Heart right ventricle (tissue), 16 donors: ENCODE data around the gene SACM1L. TPM values are rescaled to one million over a fixed set of nuclear protein-coding genes. Genes with fewer than 3 reads are reported as not detected.
A peak's percentile ranks its signal among the peaks of the same experiment; 100 is the strongest.

Experiments used
- ATAC-seq, 8 donors: fragments of 200-7000 bp; cut with Tn5 transposase; one replicate each; pipeline ENCODE4 v1.9.1; 2020; ENCODE audit warnings: mild to moderate bottlenecking in 8 of 8, moderate library complexity in 8 of 8, moderate number of reproducible peaks in 1 of 8
- DNase-seq, 2 donors: peaks; one replicate each; pipeline ENCODE4 v3.0.0-alpha.2; 2020
- H3K27ac ChIP-seq, 10 donors: fragments of 200-600 bp; sonication (generic) in 2 of 10; one replicate each; pipeline versions ENCODE4 v1.5.0 to v1.8.0; 2020 to 2022; ENCODE audit warnings: mild to moderate bottlenecking in 3 of 10
- H3K27me3 ChIP-seq, 7 donors: fragments of 200-600 bp; one replicate each; pipeline ENCODE4 v1.8.0; 2021 to 2022; ENCODE audit warnings: mild to moderate bottlenecking in 2 of 7
- H3K36me3 ChIP-seq, 9 donors: fragments of 200-600 bp; sonication (generic) in 1 of 9; one replicate each; pipeline versions ENCODE4 v1.5.0 to v1.8.0; 2020 to 2022; ENCODE audit warnings: mild to moderate bottlenecking in 2 of 9
- H3K4me1 ChIP-seq, 9 donors: fragments of 200-600 bp; sonication (generic) in 1 of 9; one replicate each; pipeline versions ENCODE4 v1.5.0 to v1.8.0; 2020 to 2022; ENCODE audit warnings: mild to moderate bottlenecking in 4 of 9
- H3K4me3 ChIP-seq, 10 donors: fragments of 200-600 bp; sonication (generic) in 2 of 10; one replicate each; pipeline versions ENCODE4 v1.5.0 to v1.8.0; 2020 to 2022; ENCODE audit warnings: mild to moderate bottlenecking in 7 of 10, moderate library complexity in 2 of 10
- H3K9me3 ChIP-seq, 11 donors: fragments of 200-600 bp in 10 of 11; sonication (generic) in 2 of 11; one replicate each; pipeline versions ENCODE4 v1.5.0 to v1.8.0; 2013 to 2022; ENCODE audit warnings: mild to moderate bottlenecking in 2 of 11, control low read depth in 1 of 11, moderate library complexity in 1 of 11
- WGBS, 2 donors: extraction: QIAGEN DNeasy Blood & Tissue Kit; methylation state at CpG; one replicate each; pipeline ENCODE4 v1.1.7; 2013; ENCODE audit warnings: inconsistent platforms in 1 of 2; 5-methylcytosine and 5-hydroxymethylcytosine counted together
- intact Hi-C, 10 donors: fragments of 100-400 bp; cut with DNase I; formaldehyde crosslinking; loops; one replicate each; pipeline versions ENCODE4 v1.11.1 to v1.14.2; 2022
- polyA plus RNA-seq, 2 donors: library from polyadenylated mRNA; stranded (reverse); fragments of 200-250 nt; gene quantifications; one replicate each; pipeline ENCODE4 v1.2.3, GENCODE V29; 2013
- total RNA-seq, 10 donors: library from RNA; stranded (reverse); fragmentation: NEBNext Ultra II Directional in 3 of 10; extraction: Animal tissue kit (Norgen Biotek cat#: 25700) in 3 of 10; gene quantifications; one replicate each; pipeline versions ENCODE4 v1.2.1 to v1.2.4, GENCODE V29; 2021 to 2023
- TF ChIP-seq, protein P1 (sequence below), 9 donors: fragments of 200-600 bp; sonication (generic) in 2 of 9; IDR thresholded peaks; one replicate each; pipeline versions ENCODE4 v1.5.0 to v1.8.0; 2021 to 2022; ENCODE audit warnings: antibody characterized with exemption in 9 of 9, mild to moderate bottlenecking in 5 of 9, moderate library complexity in 1 of 9
- donor health status: Arrhythmogenic right ventricular cardiomyopathy.
- donor health status: ischemic (EF 13 %, LVEDD 7.1; RV severe dilation, severe dysfunction).
- donor health status: healthy with polysubstance abuse.
- donor health status: DM: no; HTN: yes; CAD: no.
- donor health status: DM: no; HTN: no; CAD: no.
- donor health status: ischemic (EF 25% LVEDD 6.9; RV normal size, moderate dysfunction).
- donor health status: ischemic (EF 25% LVEDD 5.7; RV mildly dilated, moderate dysfunction).
- donor health status: healthy.
- donor health status: DM: yes; HTN: yes; CAD: no.
- donor health status: Ischemic cardiomyopathy.
- donor health status: ischemic (EF 35%, LVEDD 5.7; RV mildly dilated, moderate dysfunction).
- donor health status: nonischemic (EF 11% LVEDD 7.7; RV severe dilation, severe dysfunction).
- donor health status: DM: yes; HTN: yes; CAD: no.
- donor health status: PGD.
- donor health status: ischemic (EF 29% LVEDD 5.4; RV normal size, mild dysfunction).
- donor health status: nonischemic (EF 23%, LVEDD 6.1; RV moderate dilation, normal function).

Gene SACM1L
- total and polyA plus RNA-seq, 12 donors, result 15.4 to 28.7 (median 23.6) TPM

DNA sequence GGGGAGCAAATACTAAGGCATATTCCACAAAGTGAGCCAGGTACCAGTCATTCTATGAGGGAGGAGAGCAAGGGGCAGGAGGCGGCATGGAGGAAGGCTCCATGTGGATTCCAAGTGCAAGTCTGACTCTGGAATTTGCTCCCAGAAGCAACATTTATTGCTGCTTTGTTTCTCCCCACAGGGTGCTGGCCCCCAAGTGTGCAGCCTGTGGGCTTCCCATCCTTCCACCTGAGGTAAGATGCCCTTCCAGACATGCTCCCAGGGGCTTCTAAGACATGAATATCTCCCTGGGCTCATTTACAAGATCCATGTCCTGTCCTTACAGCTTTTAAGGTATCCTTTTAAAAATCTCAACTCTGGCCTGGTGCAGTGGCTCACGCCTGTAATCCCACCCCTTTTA is 15.9 kb upstream of the SACM1L start:
- Histone ChIP-seq H3K4me3 (no peak overlapping the region), H3K9me3 (no peaks in the 10 kb centered on the region), H3K27me3 (no peaks in the 10 kb centered on the region), H3K27ac (no peak overlapping the region), H3K36me3 (peaks cover 0 to 93% (median 13%) of the 10 kb centered on the region in 9 donors), H3K4me1 (peaks cover 9 to 57% (median 45%) of the 10 kb centered on the region in 9 donors)
- ATAC-seq (no peak), DNase-seq (no peak)
- WGBS, 2 donors, result 99 to 100% methylated on average over 2 of the region's 2 CpGs
- intact Hi-C loops, result no loop called here
- TF ChIP-seq, protein P1, sequence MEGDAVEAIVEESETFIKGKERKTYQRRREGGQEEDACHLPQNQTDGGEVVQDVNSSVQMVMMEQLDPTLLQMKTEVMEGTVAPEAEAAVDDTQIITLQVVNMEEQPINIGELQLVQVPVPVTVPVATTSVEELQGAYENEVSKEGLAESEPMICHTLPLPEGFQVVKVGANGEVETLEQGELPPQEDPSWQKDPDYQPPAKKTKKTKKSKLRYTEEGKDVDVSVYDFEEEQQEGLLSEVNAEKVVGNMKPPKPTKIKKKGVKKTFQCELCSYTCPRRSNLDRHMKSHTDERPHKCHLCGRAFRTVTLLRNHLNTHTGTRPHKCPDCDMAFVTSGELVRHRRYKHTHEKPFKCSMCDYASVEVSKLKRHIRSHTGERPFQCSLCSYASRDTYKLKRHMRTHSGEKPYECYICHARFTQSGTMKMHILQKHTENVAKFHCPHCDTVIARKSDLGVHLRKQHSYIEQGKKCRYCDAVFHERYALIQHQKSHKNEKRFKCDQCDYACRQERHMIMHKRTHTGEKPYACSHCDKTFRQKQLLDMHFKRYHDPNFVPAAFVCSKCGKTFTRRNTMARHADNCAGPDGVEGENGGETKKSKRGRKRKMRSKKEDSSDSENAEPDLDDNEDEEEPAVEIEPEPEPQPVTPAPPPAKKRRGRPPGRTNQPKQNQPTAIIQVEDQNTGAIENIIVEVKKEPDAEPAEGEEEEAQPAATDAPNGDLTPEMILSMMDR (IDR thresholded peaks at IDR 0.05), result no peak

DNA sequence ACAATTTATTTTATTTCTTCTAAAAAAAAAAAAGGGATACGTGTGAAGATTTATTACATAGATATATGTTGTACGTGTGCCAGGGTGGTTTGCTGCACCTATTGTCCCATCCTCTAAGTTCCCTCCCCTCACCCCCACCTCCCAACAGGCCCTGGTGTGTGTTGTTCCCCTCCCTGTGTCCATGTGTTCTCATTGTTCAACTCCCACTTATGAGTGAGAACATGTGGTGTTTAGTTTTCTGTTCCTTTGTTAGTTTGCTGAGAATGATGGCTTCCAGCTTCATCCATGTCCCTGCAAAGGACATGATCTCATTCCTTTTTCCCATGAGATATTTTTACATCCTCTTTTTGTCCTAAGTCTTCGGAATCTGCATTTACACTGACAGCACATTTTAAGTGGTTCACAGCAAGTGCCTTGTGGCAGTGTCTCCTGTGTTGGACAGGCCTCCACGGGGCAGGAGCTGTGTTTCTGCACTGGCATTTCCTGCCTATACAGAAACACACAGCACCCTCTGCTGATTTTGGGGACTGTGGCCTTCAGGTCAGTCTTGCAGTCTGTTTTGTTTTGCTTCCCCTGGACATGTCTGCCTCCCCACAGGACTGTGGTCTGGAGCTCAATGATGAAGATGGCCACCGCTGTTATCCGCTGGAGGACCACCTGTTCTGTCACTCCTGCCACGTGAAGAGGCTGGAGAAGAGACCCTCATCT is 12.7 kb upstream of the SACM1L start:
- H3K36me3 ChIP-seq, result peaks cover 0 to 93% (median 13%) of the 10 kb centered on the region in 9 donors
- H3K4me3 ChIP-seq, result peak overlapping the region in 1 of 10 donors; percentile 0
- peak overlapping the region in 9 of 10 donors; percentile 65 to 88 (median 80) for H3K27ac ChIP-seq
- peaks cover 9 to 51% (median 33%) of the 10 kb centered on the region in 9 donors for H3K4me1 ChIP-seq
- 43 to 54% methylated on average over 7 of the region's 7 CpGs for WGBS, 2 donors
- no peaks in the 10 kb centered on the region for H3K9me3 ChIP-seq
- H3K27me3 ChIP-seq, result no peaks in the 10 kb centered on the region
- DNase-seq (no peak), ATAC-seq (peak; percentile 11 to 63 (median 50))
- TF ChIP-seq, protein P1 (IDR thresholded peaks at IDR 0.05), result no peak
- intact Hi-C loops, result no loop called here

DNA sequence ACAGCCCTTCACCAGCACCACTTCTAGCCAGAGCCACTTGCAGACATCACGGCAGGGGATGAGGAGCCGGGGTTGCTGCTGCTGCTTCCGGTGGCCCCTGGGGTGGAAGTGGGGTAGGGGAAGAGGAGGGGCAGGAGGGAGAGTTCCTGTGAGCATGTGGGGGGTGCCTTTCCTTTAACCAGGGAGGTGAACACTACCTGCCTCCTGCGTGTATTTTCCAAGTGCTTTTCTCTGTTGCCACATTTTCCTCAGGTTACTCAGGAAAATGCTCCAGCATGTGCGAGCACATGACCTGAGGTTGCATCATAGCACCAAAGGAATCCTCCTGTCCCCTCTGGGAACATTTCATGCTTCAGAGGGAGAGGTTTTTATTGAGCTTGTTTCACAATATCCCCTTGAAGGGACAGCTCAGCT is 12.2 kb upstream of the SACM1L start:
- Histone ChIP-seq H3K9me3 (no peaks in the 10 kb centered on the region), H3K27ac (peak overlapping the region; percentile 7 to 88 (median 78)), H3K4me1 (peaks cover 9 to 46% (median 29%) of the 10 kb centered on the region in 9 donors), H3K27me3 (no peaks in the 10 kb centered on the region), H3K4me3 (peak overlapping the region in 1 of 10 donors; percentile 0), H3K36me3 (peaks cover 0 to 93% (median 13%) of the 10 kb centered on the region in 9 donors)
- WGBS, 2 donors, result 37 to 50% methylated on average over 5 of the region's 5 CpGs
- DNase-seq, result peak in 1 of 2 donors; percentile 27
- ATAC-seq, result peak in 7 of 8 donors; percentile 32 to 78 (median 40)
- TF ChIP-seq, protein P1 (IDR thresholded peaks at IDR 0.05), result no peak
- intact Hi-C loops, result no loop called here

DNA sequence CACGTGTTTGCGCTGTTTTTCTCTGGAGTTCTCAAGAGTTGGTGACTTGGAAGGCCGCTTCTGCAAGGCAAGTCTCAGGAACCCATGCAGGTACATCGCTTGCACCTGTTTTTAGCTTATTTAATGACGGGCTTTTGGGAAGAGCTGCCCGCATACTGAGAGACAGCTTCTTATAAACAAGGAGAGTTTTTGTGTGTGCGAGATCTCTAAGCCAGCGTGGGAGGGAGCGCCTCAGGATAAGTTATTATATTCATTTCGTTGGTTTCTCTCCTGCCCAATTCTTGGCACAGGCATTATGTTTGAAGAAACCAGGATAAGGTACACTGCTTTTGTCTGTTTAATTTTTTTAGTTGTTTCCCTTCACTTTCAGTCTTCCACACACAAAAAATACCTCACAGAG is 11.4 kb upstream of the SACM1L start:
- no peaks in the 10 kb centered on the region for H3K27me3 ChIP-seq
- H3K4me3 ChIP-seq, result no peak overlapping the region
- peak overlapping the region in 5 of 10 donors; percentile 14 to 88 (median 76) for H3K27ac ChIP-seq
- intact Hi-C loops, result no loop called here
- 89 to 92% methylated on average over 10 of the region's 10 CpGs for WGBS, 2 donors
- peaks cover 0 to 92% (median 13%) of the 10 kb centered on the region in 9 donors for H3K36me3 ChIP-seq
- no peak for DNase-seq
- ATAC-seq, result no peak
- TF ChIP-seq, protein P1 (IDR thresholded peaks at IDR 0.05), result no peak
- peaks cover 9 to 40% (median 29%) of the 10 kb centered on the region in 9 donors for H3K4me1 ChIP-seq
- H3K9me3 ChIP-seq, result peaks cover 0 to 6% (median 0%) of the 10 kb centered on the region in 11 donors
